Mucosa of descending colon (tissue), 3 donors: ENCODE results near the gene OTC. TPM values are rescaled to one million over a fixed set of nuclear protein-coding genes. Genes with fewer than 3 reads are reported as not detected.

Source experiments
- ATAC-seq: fragments of 200-7000 bp; cut with Tn5 transposase; one replicate; pipeline ENCODE4 v1.9.1; 2020; ENCODE audit warnings: mild to moderate bottlenecking, moderate library complexity
- DNase-seq, 3 donors: peaks; one replicate each; pipeline ENCODE4 v3.0.0-alpha.2; 2020
- H3K36me3 ChIP-seq: fragments of 200-600 bp; one replicate; pipeline ENCODE4 v1.8.0; 2021; ENCODE audit warnings: low read depth, mild to moderate bottlenecking
- H3K4me1 ChIP-seq: fragments of 200-600 bp; one replicate; pipeline ENCODE4 v1.8.0; 2021; ENCODE audit warnings: low read depth, mild to moderate bottlenecking
- H3K4me3 ChIP-seq: fragments of 200-600 bp; one replicate; pipeline ENCODE4 v1.8.0; 2021; ENCODE audit warnings: mild to moderate bottlenecking
- H3K9me3 ChIP-seq: fragments of 200-600 bp; one replicate; pipeline ENCODE4 v1.8.0; 2021; ENCODE audit warnings: mild to moderate bottlenecking
- intact Hi-C, 2 donors: fragments of 100-400 bp; cut with DNase I in 1 of 2; cut with micrococcal nuclease in 1 of 2; formaldehyde crosslinking; loops; one replicate each; pipeline versions ENCODE4 v1.11.0 to v1.11.1; 2022; cut with DNase I, micrococcal nuclease
- total RNA-seq, 3 donors: library from RNA; stranded (reverse); fragmentation: NEBNext Ultra II Directional in 2 of 3; extraction: Animal tissue kit (Norgen Biotek cat#: 25700) in 2 of 3; gene quantifications; one replicate each; pipeline versions ENCODE4 v1.2.1 to v1.2.4, GENCODE V29; 2021 to 2023
- TF ChIP-seq, protein P1 (sequence below): fragments of 200-600 bp; IDR thresholded peaks from one replicate; pipeline ENCODE4 v1.8.0; 2022; ENCODE audit warnings: antibody characterized with exemption, mild to moderate bottlenecking
- donor health status: DM: no; HTN: no; CAD: no; lungs with moderate emphysema.
- donor health status: DM: no; HTN: no; CAD: no.
- donor health status: DM: no; HTN: yes; CAD: no.

Gene OTC
- total RNA-seq, 3 donors from 2014 or later, result 1.6 to 6.3 (median 3.3) TPM

DNA sequence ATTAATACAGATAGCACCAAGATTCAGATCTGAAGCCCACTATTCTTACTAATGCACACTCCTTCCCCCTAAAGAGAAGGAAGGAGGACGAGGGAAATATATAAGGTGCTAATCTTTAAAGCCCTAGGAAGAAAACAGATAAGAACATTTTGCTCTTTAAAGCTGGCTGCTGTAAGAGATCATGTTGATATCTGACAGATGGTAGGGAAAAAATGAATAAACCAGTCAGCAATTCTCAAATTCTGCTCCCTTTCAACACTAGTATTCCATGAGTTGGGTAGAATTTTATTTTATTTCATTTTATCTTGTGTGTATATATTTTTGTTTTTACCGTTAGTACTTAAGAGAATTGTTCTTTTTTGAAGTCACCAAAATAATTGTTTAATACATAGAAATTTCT is 19.2 kb downstream of the OTC start:
- no peaks in the 10 kb centered on the region for H3K9me3 ChIP-seq
- ATAC-seq (no peak), DNase-seq (no peak)
- intact Hi-C loops, result no loop called here
- H3K4me1 ChIP-seq, result no peaks in the 10 kb centered on the region
- TF ChIP-seq, protein P1, sequence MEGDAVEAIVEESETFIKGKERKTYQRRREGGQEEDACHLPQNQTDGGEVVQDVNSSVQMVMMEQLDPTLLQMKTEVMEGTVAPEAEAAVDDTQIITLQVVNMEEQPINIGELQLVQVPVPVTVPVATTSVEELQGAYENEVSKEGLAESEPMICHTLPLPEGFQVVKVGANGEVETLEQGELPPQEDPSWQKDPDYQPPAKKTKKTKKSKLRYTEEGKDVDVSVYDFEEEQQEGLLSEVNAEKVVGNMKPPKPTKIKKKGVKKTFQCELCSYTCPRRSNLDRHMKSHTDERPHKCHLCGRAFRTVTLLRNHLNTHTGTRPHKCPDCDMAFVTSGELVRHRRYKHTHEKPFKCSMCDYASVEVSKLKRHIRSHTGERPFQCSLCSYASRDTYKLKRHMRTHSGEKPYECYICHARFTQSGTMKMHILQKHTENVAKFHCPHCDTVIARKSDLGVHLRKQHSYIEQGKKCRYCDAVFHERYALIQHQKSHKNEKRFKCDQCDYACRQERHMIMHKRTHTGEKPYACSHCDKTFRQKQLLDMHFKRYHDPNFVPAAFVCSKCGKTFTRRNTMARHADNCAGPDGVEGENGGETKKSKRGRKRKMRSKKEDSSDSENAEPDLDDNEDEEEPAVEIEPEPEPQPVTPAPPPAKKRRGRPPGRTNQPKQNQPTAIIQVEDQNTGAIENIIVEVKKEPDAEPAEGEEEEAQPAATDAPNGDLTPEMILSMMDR, result no peak
- no peaks in the 10 kb centered on the region for H3K36me3 ChIP-seq
- no peak overlapping the region for H3K4me3 ChIP-seq

GRCh38 chrX:38374431-38374830 is 22.0 kb downstream of the OTC start:
- ATAC-seq, result no peak
- Histone ChIP-seq H3K9me3 (no peaks in the 10 kb centered on the region), H3K36me3 (no peaks in the 10 kb centered on the region), H3K4me3 (no peak overlapping the region), H3K4me1 (no peaks in the 10 kb centered on the region)
- no peak for DNase-seq
- intact Hi-C loops, result no loop called here
- TF ChIP-seq, protein P1, result no peak

- intact Hi-C loops, result no loop called here
- H3K4me1 ChIP-seq, result no peaks in the 10 kb centered on the region
- no peak overlapping the region for H3K4me3 ChIP-seq
- TF ChIP-seq, protein P1, result peak; percentile 15
- no peaks in the 10 kb centered on the region for H3K36me3 ChIP-seq
- no peaks in the 10 kb centered on the region for H3K9me3 ChIP-seq
- DNase-seq (peak in 1 of 3 donors; percentile 28), ATAC-seq (peak; percentile 43)
Observed at GRCh38 chrX:38375891-38376290, 23.5 kb downstream of the OTC start.

DNA sequence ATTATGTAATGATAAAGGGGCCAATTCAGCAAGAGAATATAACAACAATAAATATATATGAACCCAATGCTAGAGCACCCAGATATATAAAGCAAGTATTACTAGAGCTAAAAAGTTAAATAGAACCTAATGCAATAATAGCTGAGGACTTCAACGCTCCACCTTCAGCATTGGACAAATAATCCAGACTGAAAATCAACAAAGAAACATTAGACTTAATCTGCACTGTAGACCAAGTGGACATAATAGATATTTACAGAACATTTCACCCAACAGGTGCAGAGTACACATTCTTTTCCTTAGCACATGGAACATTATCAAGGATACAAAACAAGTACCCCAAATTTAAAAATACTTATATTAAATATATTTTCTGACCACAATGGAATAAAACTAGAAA is 24.3 kb downstream of the OTC start:
- ATAC-seq, result no peak
- H3K4me3 ChIP-seq, result no peak overlapping the region
- H3K4me1 ChIP-seq, result no peaks in the 10 kb centered on the region
- TF ChIP-seq, protein P1, result no peak
- H3K36me3 ChIP-seq, result no peaks in the 10 kb centered on the region
- no peaks in the 10 kb centered on the region for H3K9me3 ChIP-seq
- DNase-seq, result no peak
- intact Hi-C loops, result no loop called here

- no peaks in the 10 kb centered on the region for H3K4me1 ChIP-seq
- no peak for ATAC-seq
- no peaks in the 10 kb centered on the region for H3K36me3 ChIP-seq
- H3K9me3 ChIP-seq, result no peaks in the 10 kb centered on the region
- H3K4me3 ChIP-seq, result no peak overlapping the region
- TF ChIP-seq, protein P1, result no peak
- no peak for DNase-seq
- intact Hi-C loops, result no loop called here
Observed at GRCh38 chrX:38379088-38379487, 26.7 kb downstream of the OTC start.

DNA sequence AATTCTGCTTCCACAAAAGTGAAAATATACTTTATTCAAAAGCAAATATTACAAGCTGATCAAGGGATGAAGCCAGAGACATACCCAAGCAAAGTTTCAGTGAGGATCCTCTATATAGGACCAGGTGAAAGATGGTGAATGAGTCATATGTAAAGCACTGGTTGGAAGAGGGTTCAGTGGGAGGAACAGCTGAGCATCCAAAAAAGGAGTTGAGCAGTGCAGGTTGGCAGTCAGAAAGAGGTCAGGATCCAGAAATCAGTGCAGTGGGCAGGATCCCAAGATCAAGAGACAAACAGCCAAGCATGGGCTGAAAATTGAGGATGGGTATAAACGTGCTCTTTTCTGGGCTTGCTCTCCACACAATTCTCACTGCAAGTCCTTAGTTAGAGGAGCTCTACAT is 30.3 kb downstream of the OTC start:
- TF ChIP-seq, protein P1, result no peak
- H3K4me1 ChIP-seq, result no peaks in the 10 kb centered on the region
- ATAC-seq (no peak), DNase-seq (no peak)
- no peaks in the 10 kb centered on the region for H3K36me3 ChIP-seq
- no peak overlapping the region for H3K4me3 ChIP-seq
- intact Hi-C loops, result no loop called here
- no peaks in the 10 kb centered on the region for H3K9me3 ChIP-seq
